GM12878 (cell line): Measurements from ENCODE around the gene ADARB1. TPM values are rescaled to one million over a fixed set of nuclear protein-coding genes. Genes with fewer than 3 reads are reported as not detected.

Source experiments
- ATAC-seq: fragments of 200-7000 bp; cut with Tn5 transposase; 3 replicates; pipeline ENCODE4 v1.9.1; 2020; ENCODE audit warnings: mild to moderate bottlenecking, moderate library complexity
- BruUV-seq: library from RNA; stranded (reverse); fragments of 400-500 nt; replicated peaks from 2 replicates; lab custom pipeline; 2021; lab: Mats Ljungman, UMichigan
- CTCF ChIA-PET: fragments of 300-600 bp; sonication (Branson Sonifier 250); formaldehyde crosslinking; extraction: SDS; loops from one replicate; lab custom pipeline; 2021; ENCODE audit warnings: inconsistent platforms; lab: Yijun Ruan, JAX
- POLR2A ChIA-PET: fragments of 350-600 bp; formaldehyde crosslinking; extraction: SDS; loops from one replicate; lab custom pipeline; 2021; ENCODE audit warnings: inconsistent platforms; lab: Charles Lee
- RAD21 ChIA-PET: fragments of 300-600 bp; sonication (Branson Sonifier 250); formaldehyde crosslinking; loops from one replicate; lab custom pipeline; 2023; ENCODE audit warnings: antibody characterized with exemption; ENCODE audit not compliant: unreplicated experiment; lab: Charles Lee
- SMC1A ChIA-PET: fragments of 300-600 bp; sonication (Branson Sonifier 250); formaldehyde crosslinking; loops from one replicate; lab custom pipeline; 2023; ENCODE audit not compliant: unreplicated experiment, uncharacterized antibody; lab: Charles Lee
- DNase-seq: peaks from one replicate; pipeline ENCODE4 v3.0.0-alpha.2; 2011; ENCODE audit warnings: low read depth, low spot score
- FAIRE-seq: peaks from 3 replicates; lab custom pipeline; 2011; peaks lifted over from hg19 to GRCh38; lab: Jason Lieb, UNC
- H2AFZ ChIP-seq: 2 replicates; pipeline ENCODE4 v1.6.0; 2011; ENCODE audit warnings: low read depth, low read length, control low read depth; ENCODE audit not compliant: control insufficient read depth
- H3K27ac ChIP-seq: 2 replicates; pipeline ENCODE4 v1.5.1; 2011; ENCODE audit warnings: control low read depth; ENCODE audit not compliant: control insufficient read depth, insufficient read depth
- H3K27me3 ChIP-seq, 2 experiments: replicated peaks in 1 of 2; 2 replicates each; pipeline versions ENCODE4 v1.6.0 to v1.6.1; 2011; ENCODE audit warnings: low read length in 1 of 2; ENCODE audit not compliant: control insufficient read depth in 2 of 2, insufficient read depth in 2 of 2
- H3K36me3 ChIP-seq, 2 experiments: 2 replicates each; pipeline ENCODE4 v1.5.1; 2011; ENCODE audit warnings: low read length in 1 of 2; ENCODE audit not compliant: control insufficient read depth in 2 of 2, insufficient read depth in 2 of 2
- H3K4me1 ChIP-seq: 2 replicates; pipeline ENCODE4 v1.6.1; 2011; ENCODE audit warnings: mild to moderate bottlenecking, low read length, moderate library complexity, mixed read lengths; ENCODE audit not compliant: control insufficient read depth, insufficient read depth
- H3K4me2 ChIP-seq: 2 replicates; pipeline ENCODE4 v1.6.0; 2011; ENCODE audit warnings: control low read depth; ENCODE audit not compliant: control insufficient read depth, insufficient read depth
- H3K4me3 ChIP-seq: fragments of 200-600 bp; sonication (generic); 2 replicates; pipeline ENCODE4 v1.5.1; 2016
- H3K79me2 ChIP-seq: 2 replicates; pipeline ENCODE4 v1.6.0; 2011; ENCODE audit warnings: low read length; ENCODE audit not compliant: control insufficient read depth, insufficient read depth
- H3K9ac ChIP-seq: 2 replicates; pipeline ENCODE4 v1.8.0; 2011; ENCODE audit warnings: low read length, control low read depth, mixed read lengths; ENCODE audit not compliant: control insufficient read depth, insufficient read depth
- H3K9me3 ChIP-seq: replicated peaks from 3 replicates; pipeline ENCODE4 v1.5.1; 2011; ENCODE audit warnings: mild to moderate bottlenecking, low read length; ENCODE audit not compliant: control insufficient read depth, insufficient read depth
- H4K20me1 ChIP-seq: 2 replicates; pipeline ENCODE4 v1.6.0; 2011; ENCODE audit not compliant: control insufficient read depth, insufficient read depth
- BCLAF1 ChIP-seq: fragments of 450-650 bp; IDR thresholded peaks from 2 replicates; pipeline ENCODE4 v1.6.1; 2017; ENCODE audit warnings: antibody characterized with exemption, mild to moderate bottlenecking, moderate library complexity
- E2F4 ChIP-seq: IDR thresholded peaks from 2 replicates; pipeline ENCODE4 v1.6.1; 2012; ENCODE audit warnings: low read depth, low read length, improper control_type of control experiment
- MTA2 ChIP-seq: fragments of 450-650 bp; IDR thresholded peaks from 2 replicates; pipeline ENCODE4 v1.6.1; 2016; ENCODE audit warnings: low read depth, mild to moderate bottlenecking, moderate library complexity
- RFX5 ChIP-seq: IDR thresholded peaks from 2 replicates; pipeline ENCODE4 v1.6.1; 2011; ENCODE audit warnings: low read depth, low read length, improper control_type of control experiment
- ZBTB33 ChIP-seq: fragments of 450-650 bp; IDR thresholded peaks from 2 replicates; pipeline ENCODE4 v1.6.1; 2017; ENCODE audit warnings: mild to moderate bottlenecking
- WGBS: methylation state at CpG from one replicate; pipeline ENCODE4 v1.1.6; 2016; ENCODE audit warnings: low lambda C conversion rate; ENCODE audit not compliant: insufficient replicate concordance, insufficient coverage; ENCODE audit errors: missing lambda C conversion rate; 5-methylcytosine and 5-hydroxymethylcytosine counted together
- in situ Hi-C: fragments of 300-500 bp; cut with MboI; formaldehyde crosslinking; loops from 9 replicates; pipeline ENCODE4 v1.14.3; 2018; ENCODE audit warnings: mixed read lengths
- intact Hi-C: fragments of 100-400 bp; cut with micrococcal nuclease; formaldehyde crosslinking; loops from one replicate; pipeline ENCODE4 v1.14.2; 2022; ENCODE audit not compliant: unreplicated experiment
- polyA plus RNA-seq, 11 experiments: library from polyadenylated mRNA; depleted of rRNA in 4 of 11; unstranded in 6 of 11; stranded (reverse) in 5 of 11; fragments of >200 nt; fragmentation: Nextera tagmentation in 4 of 11; fragmentation: Illumina TruSeq in 1 of 11; extraction: Ambion mirVana in 4 of 11; extraction: Trizol in 1 of 11; gene quantifications; 1 replicate in 1 of 11; 2 replicates in 10 of 11; pipeline versions ENCODE4 v1.2.1 to v1.2.3, GENCODE V29; 2011 to 2016; ENCODE audit warnings: inconsistent platforms in 2 of 11, missing spikeins in 2 of 11, low read depth in 1 of 11
- total RNA-seq, 4 experiments: library from RNA; depleted of rRNA in 3 of 4; stranded (reverse); fragments of >200 nt in 3 of 4; fragmentation: Illumina TruSeq in 1 of 4; extraction: Trizol in 1 of 4; gene quantifications; 2 replicates each; pipeline versions ENCODE4 v1.2.1 to v1.2.3, GENCODE V29; 2013 to 2021

Gene ADARB1
- total and polyA plus RNA-seq, 10 of the 15 experiments (the other 5 are each of a cell fraction or from before 2014, with no cell fraction given): 5.7 to 61.7 (median 25.3) TPM

GRCh38 chr21:45200031-45200430, 125.7 kb downstream of the ADARB1 start:
- ATAC-seq: no peak

More at GRCh38 chr21:45200031-45200430, 125.7 kb downstream of the ADARB1 start:
- Histone ChIP-seq H3K27ac (no peak overlapping the region), H3K36me3 (peaks cover 0 to 2% of the 10 kb centered on the region in 2 experiments; a peak in 2 of 4 replicates), H3K4me1 (peaks cover 4% of the 10 kb centered on the region; the same call in 1 of the 2 replicates), H3K4me3 (no peak overlapping the region), H4K20me1 (no peaks in the 10 kb centered on the region), H3K9ac (no peak overlapping the region), H3K27me3 (peaks cover 0 to 4% of the 10 kb centered on the region in 2 experiments; a peak in 1 of 4 replicates), H3K4me2 (no peak overlapping the region), H3K79me2 (no peaks in the 10 kb centered on the region), H2AFZ (no peak overlapping the region), H3K9me3 (no peaks in the 10 kb centered on the region)
- CTCF ChIA-PET: interaction anchor here (1.2 kb wide), 1 partner anchor 62 kb away, joined by 4 read pairs; no protein-coding TSS in a partner anchor
- in situ Hi-C loops: no loop called here
- no peak for FAIRE-seq
- POLR2A ChIA-PET: no interaction called here
- no peak for DNase-seq
- TF ChIP-seq E2F4: no peak
- no peak for TF ChIP-seq BCLAF1
- no peak for TF ChIP-seq RFX5
- no peak for TF ChIP-seq ZBTB33
- TF ChIP-seq MTA2: no peak
- intact Hi-C loops: no loop called here
- 52% methylated on average over 8 of the region's 8 CpGs for WGBS
- no TSS peak for BruUV-seq
- SMC1A ChIA-PET: no interaction called here
- RAD21 ChIA-PET: no interaction called here
